Measurements from ENCODE around the gene GAPDH.

DNA sequence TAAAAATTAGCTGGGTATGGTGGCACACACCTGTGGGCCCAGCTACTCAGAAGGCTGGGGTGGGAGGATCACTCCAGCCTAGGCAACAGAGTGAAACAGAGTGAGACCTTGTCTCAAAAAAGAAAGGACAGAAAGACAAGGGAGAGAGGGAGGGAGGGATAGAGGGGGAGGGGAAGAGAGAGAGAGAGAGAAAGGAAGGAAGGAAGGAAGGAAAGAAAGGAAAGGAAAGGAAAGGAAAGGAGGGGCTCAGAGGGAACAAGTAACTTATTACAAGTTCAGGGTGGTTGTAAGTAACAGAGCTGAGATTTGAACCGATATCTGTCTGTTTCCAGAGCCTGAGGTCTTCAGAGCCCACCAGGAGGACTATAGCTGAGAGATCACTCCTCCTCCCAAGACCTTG is 13.2 kb downstream of the GAPDH start:
- TF ChIP-seq CTCF (IDR thresholded peaks at IDR 0.05) (no peak), POLR2A (IDR thresholded peaks at IDR 0.05) (no peak)

All from body of pancreas (tissue), 4 donors.